A673 (cell line): ENCODE measurements around the gene OR1A1. TPM values are rescaled to one million over a fixed set of nuclear protein-coding genes. Genes with fewer than 3 reads are reported as not detected.
"Not testable (repeated sequence)": the region's sequence is repeated elsewhere in the genome, so short reads cannot be mapped to it uniquely, and the experiment has no call there.

Experiments used
- BruUV-seq: library from RNA; stranded (reverse); fragments of 400-500 nt; replicated peaks from 2 replicates; lab custom pipeline; 2021; lab: Mats Ljungman, UMichigan
- CTCF ChIA-PET: fragments of 300-600 bp; sonication (Branson Sonifier 250); formaldehyde crosslinking; loops from one replicate; lab custom pipeline; 2022; ENCODE audit warnings: antibody characterized with exemption; lab: Charles Lee
- POLR2A ChIA-PET: fragments of 300-600 bp; sonication (Branson Sonifier 250); formaldehyde crosslinking; loops from one replicate; lab custom pipeline; 2022; ENCODE audit warnings: antibody characterized with exemption; ENCODE audit not compliant: low non-redundant PET; lab: Charles Lee
- DNase-seq: peaks from one replicate; pipeline ENCODE4 v3.0.0-alpha.2; 2015; ENCODE audit warnings: low spot score
- H3K27ac ChIP-seq: fragments of 200-600 bp; sonication (generic); 2 replicates; pipeline ENCODE4 v1.5.1; 2016; ENCODE audit warnings: mixed run types, low read depth, mild to moderate bottlenecking, mixed read lengths, antibody characterized with exemption, low read length; ENCODE audit not compliant: poor library complexity, severe bottlenecking
- H3K27me3 ChIP-seq: fragments of 200-600 bp; sonication (generic); replicated peaks from 2 replicates; pipeline ENCODE4 v1.6.1; 2017; ENCODE audit warnings: mixed run types, low read depth, mild to moderate bottlenecking, mixed read lengths, antibody characterized with exemption, low read length; ENCODE audit not compliant: insufficient read depth, poor library complexity
- H3K36me3 ChIP-seq: fragments of 200-600 bp; sonication (generic); 2 replicates; pipeline ENCODE4 v1.6.1; 2016; ENCODE audit warnings: mixed run types, mild to moderate bottlenecking, mixed read lengths, antibody characterized with exemption, low read length; ENCODE audit not compliant: insufficient read depth, poor library complexity, severe bottlenecking
- H3K4me1 ChIP-seq: fragments of 200-600 bp; sonication (generic); 2 replicates; pipeline ENCODE4 v1.6.1; 2017; ENCODE audit warnings: mixed run types, mild to moderate bottlenecking, mixed read lengths, antibody characterized with exemption, low read length; ENCODE audit not compliant: insufficient read depth, poor library complexity, severe bottlenecking
- H3K4me3 ChIP-seq: fragments of 200-600 bp; sonication (generic); 2 replicates; pipeline ENCODE4 v1.5.1; 2016; ENCODE audit warnings: low read depth, mixed run types, mild to moderate bottlenecking, mixed read lengths, low read length; ENCODE audit not compliant: poor library complexity, severe bottlenecking
- H3K9me3 ChIP-seq: fragments of 200-600 bp; sonication (generic); 2 replicates; pipeline ENCODE4 v1.6.1; 2016; ENCODE audit warnings: mixed run types, low read depth, mild to moderate bottlenecking, mixed read lengths, antibody characterized with exemption, low read length; ENCODE audit not compliant: poor library complexity, severe bottlenecking
- CTCF ChIP-seq: fragments of 300-800, 200-600 bp; sonication (generic); conservative IDR thresholded peaks from 2 replicates; pipeline ENCODE4 v1.5.1; 2017; ENCODE audit warnings: low read depth, mild to moderate bottlenecking, antibody characterized with exemption, low read length, moderate library complexity, mixed read lengths
- EZH2 ChIP-seq: fragments of 200-600 bp; sonication (generic); IDR thresholded peaks from 2 replicates; pipeline ENCODE4 v1.6.1; 2017; ENCODE audit warnings: borderline replicate concordance, low read depth, mild to moderate bottlenecking, mixed read lengths, antibody characterized with exemption, low read length; ENCODE audit not compliant: poor library complexity, severe bottlenecking
- intact Hi-C: fragments of 100-400 bp; cut with micrococcal nuclease; formaldehyde crosslinking; loops from one replicate; pipeline ENCODE4 v1.10.0; 2022; ENCODE audit not compliant: unreplicated experiment
- total RNA-seq: library from RNA; stranded (reverse); gene quantifications from 2 replicates; pipeline ENCODE4 v1.2.3, GENCODE V29; 2021

The OR1A1 gene
- total RNA-seq, 1 experiment from 2014 or later = not detected

- peaks cover 2% of the 10 kb centered on the region for H3K9me3 ChIP-seq
- no peak overlapping the region for H3K27ac ChIP-seq
- H3K4me3 ChIP-seq = no peak overlapping the region
- POLR2A ChIA-PET = no interaction called here
- CTCF ChIA-PET = no interaction called here
- DNase-seq = no peak
- H3K27me3 ChIP-seq = peaks cover 9% of the 10 kb centered on the region
- no TSS peak for BruUV-seq
- no peaks in the 10 kb centered on the region for H3K36me3 ChIP-seq
- H3K4me1 ChIP-seq = no peaks in the 10 kb centered on the region
- intact Hi-C loops = no loop called here
- TF ChIP-seq CTCF (no peak), EZH2 (no peak)
These were observed 6.1 kb downstream of the OR1A1 start for GRCh38 chr17:3213587-3213986.

- H3K9me3 ChIP-seq, H3K4me1 ChIP-seq, H3K4me3 ChIP-seq, POLR2A ChIA-PET, DNase-seq, H3K27me3 ChIP-seq, BruUV-seq, H3K36me3 ChIP-seq, CTCF ChIA-PET, intact Hi-C loops, H3K27ac ChIP-seq: not testable (repeated sequence)
These were observed 12.5 kb downstream of the OR1A1 start for GRCh38 chr17:3219978-3220377.

GRCh38 chr17:3221850-3222249 is 14.4 kb downstream of the OR1A1 start:
- Histone ChIP-seq H3K36me3 (no peaks in the 10 kb centered on the region), H3K4me3 (no peak overlapping the region), H3K27me3 (no peaks in the 10 kb centered on the region), H3K4me1 (no peaks in the 10 kb centered on the region), H3K9me3 (peaks cover under 1% of the 10 kb centered on the region), H3K27ac (no peak overlapping the region)
- TF ChIP-seq EZH2 (no peak), CTCF (no peak)
- intact Hi-C loops = no loop called here
- ChIA-PET CTCF (no interaction called here), POLR2A (no interaction called here)
- no peak for DNase-seq
- BruUV-seq = no TSS peak

- CTCF ChIA-PET = no interaction called here
- Histone ChIP-seq H3K4me3 (no peak overlapping the region), H3K4me1 (no peaks in the 10 kb centered on the region), H3K36me3 (no peaks in the 10 kb centered on the region), H3K27me3 (no peaks in the 10 kb centered on the region), H3K27ac (no peak overlapping the region), H3K9me3 (no peaks in the 10 kb centered on the region)
- BruUV-seq = no TSS peak
- no peak for TF ChIP-seq EZH2
- TF ChIP-seq CTCF = no peak
- POLR2A ChIA-PET = no interaction called here
- DNase-seq = no peak
- intact Hi-C loops = no loop called here
These were observed 15.0 kb downstream of the OR1A1 start for GRCh38 chr17:3222505-3222904.

- DNase-seq, H3K4me1 ChIP-seq, intact Hi-C loops, H3K27me3 ChIP-seq, H3K36me3 ChIP-seq, H3K9me3 ChIP-seq, H3K4me3 ChIP-seq, POLR2A ChIA-PET, CTCF ChIA-PET, BruUV-seq, H3K27ac ChIP-seq: not testable (repeated sequence)
These were observed 17.4 kb downstream of the OR1A1 start for GRCh38 chr17:3224721-3225352.
